NCI-H2081 (cell line): Measurements from ENCODE around the gene AGPAT4.
"Not testable (repeated sequence)": the region's sequence is repeated elsewhere in the genome, so short reads cannot be mapped to it uniquely, and the experiment has no call there.

Experiments
- DNase-seq, 2 experiments: peaks; one replicate each; lab custom pipeline; 2025; lab: John Stamatoyannopoulos, UW

AGPAT4 gene

GRCh38 chr6:161273752-161274487 lies at the start of gene AGPAT4:
AGPAT4 (minus strand) TSS chr6:161274061; CDS start chr6:161232213, 41,848 bp downstream.
- peak; percentile 83 to 86 for DNase-seq

GRCh38 chr6:161319231-161319630 lies 45.4 kb upstream of the AGPAT4 start:
- no peak for DNase-seq

GRCh38 chr6:161318456-161318855 lies 44.6 kb upstream of the AGPAT4 start:
- DNase-seq: peak; percentile 28 to 56

GRCh38 chr6:161316531-161316930 lies 42.7 kb upstream of the AGPAT4 start:
- no peak for DNase-seq

GRCh38 chr6:161315246-161315917 lies 41.5 kb upstream of the AGPAT4 start:
- DNase-seq: not testable (repeated sequence)

GRCh38 chr6:161314541-161315245 lies 40.8 kb upstream of the AGPAT4 start:
- DNase-seq: not testable (repeated sequence)

- no peak for DNase-seq
Measured at GRCh38 chr6:161313940-161314509, 40.2 kb upstream of the AGPAT4 start.

- not testable (repeated sequence) for DNase-seq
Measured at GRCh38 chr6:161313475-161313874, 39.6 kb upstream of the AGPAT4 start.

GRCh38 chr6:161309774-161310173 lies 35.9 kb upstream of the AGPAT4 start:
- DNase-seq: not testable (repeated sequence)

GRCh38 chr6:161308075-161308655 lies 34.3 kb upstream of the AGPAT4 start:
- no peak for DNase-seq

GRCh38 chr6:161305860-161306259 lies 32.0 kb upstream of the AGPAT4 start:
- DNase-seq: no peak

- DNase-seq: no peak
Measured at GRCh38 chr6:161303628-161304340, 29.9 kb upstream of the AGPAT4 start.

GRCh38 chr6:161302949-161303348 lies 29.1 kb upstream of the AGPAT4 start:
- DNase-seq: no peak

- DNase-seq: no peak
Measured at GRCh38 chr6:161301338-161301737, 27.5 kb upstream of the AGPAT4 start.

GRCh38 chr6:161300823-161301222 lies 27.0 kb upstream of the AGPAT4 start:
- no peak for DNase-seq

- no peak for DNase-seq
Measured at GRCh38 chr6:161299726-161300125, 25.9 kb upstream of the AGPAT4 start.

GRCh38 chr6:161295784-161296183 lies 21.9 kb upstream of the AGPAT4 start:
- no peak for DNase-seq

GRCh38 chr6:161292650-161293281 lies 18.9 kb upstream of the AGPAT4 start:
- no peak for DNase-seq

GRCh38 chr6:161292145-161292544 lies 18.3 kb upstream of the AGPAT4 start:
- DNase-seq: no peak

- DNase-seq: no peak
Measured at GRCh38 chr6:161290751-161291150, 16.9 kb upstream of the AGPAT4 start.

GRCh38 chr6:161284653-161285052 lies 10.8 kb upstream of the AGPAT4 start:
- no peak for DNase-seq
